HG03045 (cell line): ENCODE data around the gene LMNTD2.
"Not testable (repeated sequence)": the region's sequence is repeated elsewhere in the genome, so short reads cannot be mapped to it uniquely, and the experiment has no call there.

Source experiments
- ATAC-seq: cut with Tn5 transposase; IDR thresholded peaks from one replicate; pipeline ENCODE4 v1.9.1; 2021; ENCODE audit warnings: mild to moderate bottlenecking, moderate library complexity; ENCODE audit not compliant: unreplicated experiment

Gene LMNTD2

GRCh38 chr11:587978-588380 lies 27.4 kb upstream of the LMNTD2 start:
- no peak for ATAC-seq

DNA sequence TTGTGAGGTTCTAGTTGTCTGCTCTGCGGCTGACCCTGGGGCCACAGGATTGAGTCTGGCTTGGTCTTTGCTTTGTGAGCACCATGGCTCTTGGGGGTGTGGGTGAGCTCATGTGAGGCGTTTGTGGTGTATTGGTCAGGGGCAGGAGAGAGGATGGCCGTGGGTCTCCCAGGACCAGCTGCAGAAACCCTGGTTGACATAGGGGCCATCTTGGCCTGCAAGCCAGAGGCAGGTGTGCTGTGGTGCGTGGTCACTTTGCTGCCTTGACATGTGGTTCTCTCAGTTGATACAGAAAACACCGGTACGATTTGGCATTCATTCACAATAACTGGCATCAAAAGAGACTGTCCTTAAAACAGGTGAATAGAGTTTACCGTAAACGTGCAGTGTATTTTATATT lies 27.0 kb upstream of the LMNTD2 start:
- no peak for ATAC-seq

- ATAC-seq: no peak
Observed at GRCh38 chr11:586376-587316, 26.1 kb upstream of the LMNTD2 start.

DNA sequence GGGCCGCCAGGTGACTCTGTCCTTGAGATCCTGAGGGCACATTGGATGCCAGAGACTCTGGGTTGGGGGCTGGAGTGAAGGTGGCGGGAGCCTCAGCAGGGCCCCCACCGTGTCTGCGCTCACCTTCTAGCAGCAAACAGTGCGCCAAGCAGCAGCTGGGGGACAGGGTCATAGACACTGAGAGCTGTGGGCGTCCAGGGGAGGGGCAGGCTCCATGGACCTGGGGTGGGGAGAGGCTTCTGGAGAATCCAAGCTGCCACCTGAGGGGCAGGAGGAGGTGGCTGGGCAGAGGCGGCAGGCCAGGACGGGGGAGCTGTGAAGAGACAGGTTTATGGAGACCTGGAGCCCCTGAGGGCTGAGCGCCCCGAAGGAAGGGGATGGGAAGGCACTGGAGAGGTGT lies 23.7 kb upstream of the LMNTD2 start:
- ATAC-seq: no peak

- ATAC-seq: no peak
Observed at GRCh38 chr11:581752-582151, 21.2 kb upstream of the LMNTD2 start.

DNA sequence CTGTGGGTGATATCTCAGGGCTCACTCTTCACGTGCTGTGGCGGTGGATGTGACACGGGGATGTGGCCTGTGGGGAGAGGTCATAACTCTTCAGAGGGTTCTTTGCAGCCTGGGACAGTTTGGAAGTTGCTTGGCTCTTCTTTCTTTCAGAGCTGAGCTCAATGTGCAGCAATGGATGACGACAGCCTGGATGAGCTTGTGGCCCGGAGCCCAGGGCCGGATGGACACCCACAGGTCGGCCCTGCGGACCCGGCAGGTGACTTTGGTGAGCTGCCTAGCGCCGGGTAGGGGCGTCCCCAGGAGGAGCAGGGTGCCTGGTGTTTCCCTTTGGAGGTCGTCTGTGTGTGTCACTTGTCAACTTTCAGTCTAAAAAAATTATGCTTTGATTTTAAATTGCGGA lies 20.8 kb upstream of the LMNTD2 start:
- ATAC-seq: no peak

DNA sequence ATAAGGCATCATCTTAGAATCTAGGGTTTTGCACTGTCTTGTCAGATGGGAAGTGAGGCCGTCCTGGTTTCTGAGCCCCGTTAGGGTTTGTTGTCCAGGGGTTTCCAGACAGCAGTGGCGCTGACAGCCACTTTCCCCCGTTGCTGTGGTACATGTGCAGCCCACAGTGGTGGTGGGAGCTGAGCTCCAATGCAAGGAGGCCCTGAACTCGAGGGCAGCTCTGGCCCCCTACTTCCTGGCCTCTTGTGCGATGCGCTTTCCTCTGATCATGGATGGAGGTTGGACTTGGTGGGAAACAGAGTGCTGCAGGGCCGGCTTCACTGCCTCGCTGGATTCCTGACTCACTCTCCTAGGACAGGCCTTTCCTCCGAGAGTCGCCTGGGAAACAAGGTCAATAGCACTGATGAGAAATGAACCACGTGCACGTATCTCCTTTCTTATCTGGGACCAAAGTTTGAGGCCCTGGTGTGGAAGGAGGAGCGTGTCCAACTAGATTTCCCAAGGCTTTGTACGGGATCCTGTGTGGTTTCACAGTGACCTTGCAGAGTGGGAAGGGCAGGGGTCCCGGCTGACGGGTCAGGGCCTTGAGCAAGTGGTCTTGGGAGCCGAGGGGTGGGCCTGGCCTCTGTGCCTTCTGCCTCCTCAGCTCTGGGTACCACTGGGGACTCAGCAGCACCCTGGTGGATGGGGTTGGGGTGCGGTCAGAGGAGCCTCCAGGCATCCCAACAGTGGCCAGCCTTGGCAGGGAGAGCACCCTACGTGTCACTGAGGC lies 19.5 kb upstream of the LMNTD2 start:
- no peak for ATAC-seq

- ATAC-seq: no peak
Observed at GRCh38 chr11:578276-579035, 17.9 kb upstream of the LMNTD2 start.

DNA sequence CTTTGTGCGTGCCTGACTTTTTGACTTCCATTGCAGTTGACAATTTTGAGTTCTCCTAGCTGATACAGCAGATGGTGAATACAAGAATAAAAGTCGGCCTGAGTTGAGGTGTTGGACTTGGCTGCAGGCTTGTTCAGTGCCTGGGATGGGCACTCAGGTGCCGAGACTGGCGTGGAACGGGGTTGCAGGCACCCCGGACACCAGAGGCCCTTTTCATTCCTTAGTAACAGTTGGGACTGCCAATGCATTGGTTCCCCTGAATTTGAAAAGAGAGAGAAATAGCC lies 17.0 kb upstream of the LMNTD2 start:
- no peak for ATAC-seq

GRCh38 chr11:576811-577610 lies 16.5 kb upstream of the LMNTD2 start:
- no peak for ATAC-seq

DNA sequence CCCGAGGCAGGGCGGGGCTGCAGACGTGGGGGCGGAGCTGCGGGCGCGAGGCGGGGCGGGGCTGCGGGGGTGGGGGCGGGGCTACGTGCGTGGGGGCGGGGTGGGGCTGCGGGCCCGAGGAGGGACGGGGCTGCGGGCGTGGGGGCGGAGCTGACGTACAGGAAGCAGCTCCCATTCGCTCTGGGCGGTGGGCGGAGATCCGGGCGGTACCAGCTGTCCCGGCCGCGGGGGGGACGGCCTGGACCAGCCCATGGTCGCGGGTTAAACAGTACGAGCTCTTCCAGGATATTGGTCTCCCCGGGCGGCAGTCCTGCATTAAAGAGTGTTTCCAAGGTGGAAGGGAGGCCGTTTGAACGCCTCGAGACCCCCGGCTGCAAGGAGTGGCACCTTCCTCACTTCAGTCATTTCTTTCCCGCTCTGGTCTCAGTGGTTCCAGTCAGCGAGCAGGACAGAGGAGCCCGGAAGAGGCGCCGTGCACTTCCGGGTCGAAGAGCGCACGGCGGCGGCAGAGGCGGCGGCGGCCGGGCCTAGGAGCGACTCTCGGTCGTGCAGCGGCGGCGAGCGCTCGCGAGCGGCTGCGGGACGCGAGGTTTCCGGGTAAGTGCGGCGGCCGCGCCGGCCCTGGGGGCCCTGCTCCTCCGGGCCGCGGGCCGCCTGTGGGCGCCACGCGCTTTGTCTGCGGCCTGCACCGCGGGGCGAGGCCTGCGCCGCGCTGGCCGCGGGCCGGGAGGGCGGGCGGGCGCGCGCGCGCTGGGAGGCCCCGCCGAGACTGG lies 15.6 kb upstream of the LMNTD2 start, which contains the start of gene PHRF1:
Gene PHRF1 (plus strand): TSS at position 475 of the 773 bp plus-strand sequence. CDS start 5,043 bp downstream, outside the sequence.
- ATAC-seq: peak; percentile 79

DNA sequence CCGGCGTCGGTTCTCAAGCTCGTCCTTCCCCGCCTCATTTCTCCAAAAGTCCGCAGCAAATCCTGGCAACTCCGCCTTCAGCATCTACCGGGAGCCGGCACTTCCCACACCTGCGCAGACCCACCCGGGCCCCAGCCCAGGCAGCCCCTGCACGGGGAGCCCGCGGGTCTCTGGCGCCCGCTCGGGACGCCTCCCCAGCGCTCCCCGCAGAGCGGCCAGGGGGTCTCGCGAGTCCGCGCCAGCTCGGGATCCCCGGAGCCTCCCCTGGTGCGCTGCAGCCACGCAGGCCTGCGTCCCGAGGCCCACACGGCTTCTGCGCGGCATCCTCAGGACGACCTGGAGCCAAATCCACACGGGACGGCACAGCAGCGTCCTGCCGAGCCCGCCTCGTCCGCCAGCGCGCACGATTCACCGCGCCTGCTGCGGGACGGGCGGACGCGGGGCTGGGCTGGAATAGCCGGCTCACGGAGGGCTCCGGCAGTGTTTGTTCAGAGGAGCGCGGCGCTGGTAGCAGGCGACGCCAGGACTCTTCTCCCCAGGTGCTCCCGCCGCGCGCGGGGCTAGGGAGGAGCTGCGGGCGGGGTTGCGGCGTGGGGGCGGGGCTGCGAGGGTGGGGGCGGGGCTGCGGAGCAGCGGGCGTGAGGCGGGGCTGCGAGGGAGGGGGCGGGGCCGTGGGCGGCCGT lies 14.9 kb upstream of the LMNTD2 start:
- no peak for ATAC-seq

DNA sequence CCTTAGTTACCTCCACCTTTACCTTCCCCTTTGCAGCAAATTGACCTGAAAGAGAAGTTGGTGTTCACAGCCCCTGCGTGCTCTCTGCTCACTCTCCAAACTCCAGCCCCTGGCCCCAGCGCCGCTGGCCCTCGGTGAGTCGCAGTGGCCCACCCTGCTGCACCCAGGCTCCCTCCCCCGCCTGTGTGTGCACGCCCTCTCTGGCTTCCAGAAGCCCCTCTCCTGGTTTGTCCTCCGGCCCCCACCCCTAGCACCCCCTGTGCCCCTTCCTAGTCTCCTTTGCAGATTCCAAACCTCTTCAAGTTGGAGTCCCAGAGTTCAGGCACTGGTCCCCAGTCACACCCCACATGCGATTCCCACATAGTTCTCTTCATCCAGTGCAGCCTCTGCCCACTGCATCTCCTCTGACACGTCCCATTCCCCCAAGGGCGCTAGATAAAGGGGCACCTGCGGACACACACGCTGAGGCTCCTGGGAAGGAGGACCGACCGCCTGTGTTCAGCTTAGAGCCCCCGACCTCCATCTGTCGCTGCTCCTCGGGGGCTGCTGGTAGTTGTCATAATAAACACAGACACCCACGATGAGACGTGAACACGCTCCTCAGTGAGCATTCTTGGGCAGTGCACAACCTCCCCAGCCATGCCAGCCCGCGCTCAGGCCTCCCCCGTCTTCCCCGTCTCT lies 14.2 kb upstream of the LMNTD2 start:
- no peak for ATAC-seq

DNA sequence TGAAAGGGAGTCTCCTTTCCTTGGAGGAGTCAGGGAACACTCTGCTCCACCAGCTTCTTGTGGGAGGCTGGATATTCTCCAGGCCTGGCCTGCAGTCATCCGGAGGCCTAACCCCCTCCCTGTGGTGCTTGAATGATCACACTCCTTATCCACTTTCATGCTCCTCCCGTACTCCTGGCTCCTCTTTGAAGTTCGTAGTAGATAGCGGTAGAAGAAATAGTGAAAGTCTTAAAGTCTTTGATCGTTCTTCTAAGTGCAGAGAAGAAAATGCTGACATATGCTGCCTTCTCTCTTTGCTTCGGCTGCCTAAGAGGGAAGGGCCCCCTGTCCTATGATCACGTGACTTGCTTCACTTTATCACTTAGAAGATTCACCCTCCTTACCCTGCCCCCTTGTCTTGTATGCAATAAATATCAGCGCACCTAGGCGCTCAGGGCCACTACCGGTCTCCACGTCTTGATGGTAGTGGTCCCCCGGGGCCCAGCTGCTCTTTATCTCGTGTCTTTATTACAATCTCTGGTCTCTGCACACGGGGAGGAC lies 13.6 kb upstream of the LMNTD2 start:
- not testable (repeated sequence) for ATAC-seq

GRCh38 chr11:573146-573759 lies 12.7 kb upstream of the LMNTD2 start:
- ATAC-seq: no peak

DNA sequence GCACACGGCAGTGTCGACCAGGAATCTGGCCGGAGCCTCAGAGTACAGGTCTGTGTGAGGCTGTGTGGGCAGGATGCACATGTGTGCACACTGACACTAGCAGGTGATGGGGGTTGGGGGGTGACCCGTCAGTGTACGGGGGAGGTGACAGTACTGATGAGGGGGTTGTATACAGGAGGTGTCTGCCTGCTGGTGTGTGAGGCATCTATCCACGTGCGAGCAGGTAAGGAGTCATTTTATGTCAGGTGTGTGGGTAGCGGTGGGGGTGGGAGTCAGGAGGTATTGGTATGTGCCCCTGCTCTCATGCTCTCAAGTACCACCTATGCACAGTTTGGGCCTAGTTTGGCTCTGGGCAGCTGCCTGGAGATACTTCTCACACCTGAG lies 11.3 kb upstream of the LMNTD2 start:
- no peak for ATAC-seq

GRCh38 chr11:569158-569885 lies 8.8 kb upstream of the LMNTD2 start:
- no peak for ATAC-seq
